ENCODE measurements around the gene PPP2R2D.

The PPP2R2D gene

GRCh38 chr10:131908151-131908550 is 7.3 kb downstream of the PPP2R2D start:
- CTCF ChIA-PET = interaction anchor here (0.9 to 1.3 kb wide), 2 partner anchors 73 to 115 kb away, joined by 3 to 4 read pairs; partner anchors contain the start of gene BNIP3
- no peak overlapping the region for H3K4me3 ChIP-seq (ENCODE audit: low read depth, low read length)
- POLR2A ChIA-PET = no interaction called here
- DNase-seq (ENCODE audit: low read depth, low spot score) = no peak
- no peak for TF ChIP-seq CTCF (IDR thresholded peaks at IDR 0.05; ENCODE audit: insufficient read depth, low read length, missing control alignments)

- ChIA-PET POLR2A (no interaction called here), CTCF (interaction anchor here (1.3 kb wide), 1 partner anchor 72 kb away, joined by 3 read pairs; the partner anchor contains the start of gene BNIP3)
- TF ChIP-seq CTCF (IDR thresholded peaks at IDR 0.05; ENCODE audit: insufficient read depth, low read length, missing control alignments) = no peak
- DNase-seq (ENCODE audit: low read depth, low spot score) = no peak
- H3K4me3 ChIP-seq (ENCODE audit: low read depth, low read length) = no peak overlapping the region
These were observed 8.4 kb downstream of the PPP2R2D start for GRCh38 chr10:131909014-131909808.

GRCh38 chr10:131909929-131910328 is 9.1 kb downstream of the PPP2R2D start:
- TF ChIP-seq CTCF (IDR thresholded peaks at IDR 0.05; ENCODE audit: insufficient read depth, low read length, missing control alignments) = no peak
- no peak for DNase-seq (ENCODE audit: low read depth, low spot score)
- no peak overlapping the region for H3K4me3 ChIP-seq (ENCODE audit: low read depth, low read length)
- CTCF ChIA-PET = interaction anchor here (2.6 kb wide), 1 partner anchor 113 kb away, joined by 8 read pairs; no protein-coding TSS in a partner anchor
- POLR2A ChIA-PET = no interaction called here

- no peak for TF ChIP-seq CTCF (IDR thresholded peaks at IDR 0.05; ENCODE audit: insufficient read depth, low read length, missing control alignments)
- ChIA-PET CTCF (interaction anchor here (1.2 to 2.6 kb wide), 2 partner anchors 12 to 113 kb away, joined by 3 to 8 read pairs; no protein-coding TSS in a partner anchor), POLR2A (interaction anchor here (1.3 kb wide), 1 partner anchor 10 kb away, joined by 4 read pairs; the partner anchor contains the start of gene PPP2R2D)
- no peak overlapping the region for H3K4me3 ChIP-seq (ENCODE audit: low read depth, low read length)
- DNase-seq (ENCODE audit: low read depth, low spot score) = no peak
These were observed 10.0 kb downstream of the PPP2R2D start for GRCh38 chr10:131910663-131911314.

GRCh38 chr10:131911451-131911850 is 10.6 kb downstream of the PPP2R2D start:
- POLR2A ChIA-PET = interaction anchor here (1.3 kb wide), 1 partner anchor 11 kb away, joined by 4 read pairs; the partner anchor contains the start of gene PPP2R2D
- no peak overlapping the region for H3K4me3 ChIP-seq (ENCODE audit: low read depth, low read length)
- DNase-seq (ENCODE audit: low read depth, low spot score) = no peak
- CTCF ChIA-PET = interaction anchor here (1.2 to 2.6 kb wide), 2 partner anchors 11 to 112 kb away, joined by 3 to 8 read pairs; no protein-coding TSS in a partner anchor
- TF ChIP-seq CTCF (IDR thresholded peaks at IDR 0.05; ENCODE audit: insufficient read depth, low read length, missing control alignments) = no peak

- DNase-seq (ENCODE audit: low read depth, low spot score) = no peak
- ChIA-PET CTCF (no interaction called here), POLR2A (no interaction called here)
- H3K4me3 ChIP-seq (ENCODE audit: low read depth, low read length) = no peak overlapping the region
- no peak for TF ChIP-seq CTCF (IDR thresholded peaks at IDR 0.05; ENCODE audit: insufficient read depth, low read length, missing control alignments)
These were observed 11.8 kb downstream of the PPP2R2D start for GRCh38 chr10:131912620-131913019.
